ENCODE measurements around the gene HNRNPA3.
"Not testable (repeated sequence)": the region's sequence is repeated elsewhere in the genome, so short reads cannot be mapped to it uniquely, and the experiment has no call there.

HNRNPA3 gene

GRCh38 chr2:177219787-177220186 is 7.2 kb downstream of the HNRNPA3 start:
- H3K36me3 ChIP-seq (ENCODE audit: control insufficient read depth in 4 of 4, insufficient read depth in 4 of 4, low read length in 3 of 4): peaks cover 31 to 65% (median 51%) of the 10 kb centered on the region in 4 experiments
- H3K4me1 ChIP-seq (ENCODE audit: control extremely low read depth in 1 of 4, control insufficient read depth in 4 of 4, insufficient read depth in 4 of 4, low read length in 3 of 4); H3K9me3 ChIP-seq (ENCODE audit: control extremely low read depth in 1 of 5, control insufficient read depth in 4 of 5, insufficient read depth in 2 of 5, low read depth in 1 of 5, low read length in 4 of 5); H3K4me3 ChIP-seq (ENCODE audit: control insufficient read depth in 1 of 7, extremely low read depth in 1 of 7, insufficient read depth in 4 of 7, low read depth in 2 of 7, low read length in 6 of 7); H3K27me3 ChIP-seq (replicated peaks in 2 of 5; ENCODE audit: control insufficient read depth in 4 of 5, insufficient read depth in 5 of 5, low read length in 4 of 5); H3K27ac ChIP-seq (ENCODE audit: insufficient read depth in 1 of 2, low read depth in 1 of 2, low read length in 2 of 2, poor library complexity in 1 of 2, severe bottlenecking in 2 of 2); CTCF ChIA-PET; POLR2A ChIA-PET: not testable (repeated sequence)
- peak in 1 of 3 donors; percentile 2 for DNase-seq
- WGBS (ENCODE audit: insufficient coverage): no CpG with 5 or more reads among the region's 2 CpGs

- H3K4me3 ChIP-seq (ENCODE audit: control insufficient read depth in 1 of 7, extremely low read depth in 1 of 7, insufficient read depth in 4 of 7, low read depth in 2 of 7, low read length in 6 of 7): no peak overlapping the region
- peaks cover 25 to 53% (median 41%) of the 10 kb centered on the region in 4 experiments for H3K36me3 ChIP-seq (ENCODE audit: control insufficient read depth in 4 of 4, insufficient read depth in 4 of 4, low read length in 3 of 4)
- no peaks in the 10 kb centered on the region for H3K9me3 ChIP-seq (ENCODE audit: control extremely low read depth in 1 of 5, control insufficient read depth in 4 of 5, insufficient read depth in 2 of 5, low read depth in 1 of 5, low read length in 4 of 5)
- WGBS (ENCODE audit: insufficient coverage): 93% methylated on average over 2 of the region's 3 CpGs
- no peaks in the 10 kb centered on the region for H3K27me3 ChIP-seq (replicated peaks in 2 of 5; ENCODE audit: control insufficient read depth in 4 of 5, insufficient read depth in 5 of 5, low read length in 4 of 5)
- DNase-seq: no peak
- POLR2A ChIA-PET: interaction anchor here (1.0 to 1.6 kb wide), 3 partner anchors 9 to 43 kb away, joined by 3 to 5 read pairs (median 4); partner anchors contain the start of genes HNRNPA3 and NFE2L2
- CTCF ChIA-PET: interaction anchor here (0.6 to 1.5 kb wide), 8 partner anchors 10 to 106 kb away, joined by 3 to 6 read pairs (median 3); no protein-coding TSS in a partner anchor
- H3K4me1 ChIP-seq (ENCODE audit: control extremely low read depth in 1 of 4, control insufficient read depth in 4 of 4, insufficient read depth in 4 of 4, low read length in 3 of 4): no peaks in the 10 kb centered on the region
- H3K27ac ChIP-seq (ENCODE audit: insufficient read depth in 1 of 2, low read depth in 1 of 2, low read length in 2 of 2, poor library complexity in 1 of 2, severe bottlenecking in 2 of 2): no peak overlapping the region
Measured at GRCh38 chr2:177221534-177221933, 8.9 kb downstream of the HNRNPA3 start.

GRCh38 chr2:177221970-177222369 is 9.4 kb downstream of the HNRNPA3 start:
- peaks cover 21 to 48% (median 39%) of the 10 kb centered on the region in 4 experiments for H3K36me3 ChIP-seq (ENCODE audit: control insufficient read depth in 4 of 4, insufficient read depth in 4 of 4, low read length in 3 of 4)
- H3K27me3 ChIP-seq (replicated peaks in 2 of 5; ENCODE audit: control insufficient read depth in 4 of 5, insufficient read depth in 5 of 5, low read length in 4 of 5): no peaks in the 10 kb centered on the region
- POLR2A ChIA-PET: interaction anchor here (0.6 to 1.6 kb wide), 4 partner anchors 9 to 43 kb away, joined by 3 to 5 read pairs (median 4); partner anchors contain the start of genes HNRNPA3 and NFE2L2
- DNase-seq: no peak
- WGBS (ENCODE audit: insufficient coverage): 100% methylated on average over 1 of the region's 3 CpGs
- no peaks in the 10 kb centered on the region for H3K9me3 ChIP-seq (ENCODE audit: control extremely low read depth in 1 of 5, control insufficient read depth in 4 of 5, insufficient read depth in 2 of 5, low read depth in 1 of 5, low read length in 4 of 5)
- no peak overlapping the region for H3K4me3 ChIP-seq (ENCODE audit: control insufficient read depth in 1 of 7, extremely low read depth in 1 of 7, insufficient read depth in 4 of 7, low read depth in 2 of 7, low read length in 6 of 7)
- no peak overlapping the region for H3K27ac ChIP-seq (ENCODE audit: insufficient read depth in 1 of 2, low read depth in 1 of 2, low read length in 2 of 2, poor library complexity in 1 of 2, severe bottlenecking in 2 of 2)
- H3K4me1 ChIP-seq (ENCODE audit: control extremely low read depth in 1 of 4, control insufficient read depth in 4 of 4, insufficient read depth in 4 of 4, low read length in 3 of 4): peaks cover 0 to 3% (median under 1%) of the 10 kb centered on the region in 4 experiments
- CTCF ChIA-PET: interaction anchor here (0.6 to 1.5 kb wide), 8 partner anchors 9 to 105 kb away, joined by 3 to 6 read pairs (median 3); no protein-coding TSS in a partner anchor

- H3K27me3 ChIP-seq (replicated peaks in 2 of 5; ENCODE audit: control insufficient read depth in 4 of 5, insufficient read depth in 5 of 5, low read length in 4 of 5); H3K4me3 ChIP-seq (ENCODE audit: control insufficient read depth in 1 of 7, extremely low read depth in 1 of 7, insufficient read depth in 4 of 7, low read depth in 2 of 7, low read length in 6 of 7); CTCF ChIA-PET; DNase-seq; H3K27ac ChIP-seq (ENCODE audit: insufficient read depth in 1 of 2, low read depth in 1 of 2, low read length in 2 of 2, poor library complexity in 1 of 2, severe bottlenecking in 2 of 2); H3K9me3 ChIP-seq (ENCODE audit: control extremely low read depth in 1 of 5, control insufficient read depth in 4 of 5, insufficient read depth in 2 of 5, low read depth in 1 of 5, low read length in 4 of 5): not testable (repeated sequence)
- POLR2A ChIA-PET: interaction anchor here (0.7 kb wide), 1 partner anchor 37 kb away, joined by 4 read pairs; no protein-coding TSS in a partner anchor
- H3K36me3 ChIP-seq (ENCODE audit: control insufficient read depth in 4 of 4, insufficient read depth in 4 of 4, low read length in 3 of 4): peaks cover 19 to 36% (median 30%) of the 10 kb centered on the region in 4 experiments
- peaks cover 0 to 10% (median 4%) of the 10 kb centered on the region in 4 experiments for H3K4me1 ChIP-seq (ENCODE audit: control extremely low read depth in 1 of 4, control insufficient read depth in 4 of 4, insufficient read depth in 4 of 4, low read length in 3 of 4)
Measured at GRCh38 chr2:177223436-177223835, 10.8 kb downstream of the HNRNPA3 start.

DNA sequence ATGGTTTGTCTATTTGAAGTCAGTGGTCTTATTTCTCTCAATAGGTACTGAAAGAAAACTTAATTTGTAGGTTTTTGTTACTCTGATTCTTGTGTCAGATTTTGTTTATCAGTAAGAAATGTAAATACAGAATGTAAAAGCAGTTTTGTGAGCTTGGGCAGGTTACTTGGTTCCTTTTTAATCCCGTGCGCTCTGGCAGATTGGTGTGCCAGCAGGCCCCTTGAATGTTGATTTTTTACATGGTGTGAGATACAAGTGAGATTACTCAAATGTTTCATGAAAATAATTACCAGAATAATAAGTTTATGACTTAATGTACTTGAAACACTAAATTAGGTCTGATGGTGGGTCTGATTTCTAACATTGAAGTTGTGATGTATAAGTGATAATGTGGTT is 13.4 kb downstream of the HNRNPA3 start:
- H3K4me3 ChIP-seq (ENCODE audit: control insufficient read depth in 1 of 7, extremely low read depth in 1 of 7, insufficient read depth in 4 of 7, low read depth in 2 of 7, low read length in 6 of 7): no peak overlapping the region
- no CpG with 5 or more reads among the region's 2 CpGs for WGBS (ENCODE audit: insufficient coverage)
- POLR2A ChIA-PET: interaction anchor here (0.7 to 2.1 kb wide), 6 partner anchors 11 to 189 kb away, joined by 4 to 9 read pairs (median 6); partner anchors contain the start of genes HNRNPA3 and NFE2L2
- no peak overlapping the region for H3K27ac ChIP-seq (ENCODE audit: insufficient read depth in 1 of 2, low read depth in 1 of 2, low read length in 2 of 2, poor library complexity in 1 of 2, severe bottlenecking in 2 of 2)
- DNase-seq: no peak
- H3K27me3 ChIP-seq (replicated peaks in 2 of 5; ENCODE audit: control insufficient read depth in 4 of 5, insufficient read depth in 5 of 5, low read length in 4 of 5): no peaks in the 10 kb centered on the region
- CTCF ChIA-PET: interaction anchor here (1.4 to 4.6 kb wide), 4 partner anchors 9 to 193 kb away, joined by 3 to 21 read pairs (median 4); partner anchors contain the start of gene NFE2L2
- no peaks in the 10 kb centered on the region for H3K9me3 ChIP-seq (ENCODE audit: control extremely low read depth in 1 of 5, control insufficient read depth in 4 of 5, insufficient read depth in 2 of 5, low read depth in 1 of 5, low read length in 4 of 5)
- H3K4me1 ChIP-seq (ENCODE audit: control extremely low read depth in 1 of 4, control insufficient read depth in 4 of 4, insufficient read depth in 4 of 4, low read length in 3 of 4): peaks cover 0 to 10% (median 4%) of the 10 kb centered on the region in 4 experiments
- peaks cover 9 to 45% (median 30%) of the 10 kb centered on the region in 4 experiments for H3K36me3 ChIP-seq (ENCODE audit: control insufficient read depth in 4 of 4, insufficient read depth in 4 of 4, low read length in 3 of 4)

GRCh38 chr2:177229442-177230242 is 17.0 kb downstream of the HNRNPA3 start:
- no peak for DNase-seq
- peaks cover 0 to 10% (median 4%) of the 10 kb centered on the region in 4 experiments for H3K4me1 ChIP-seq (ENCODE audit: control extremely low read depth in 1 of 4, control insufficient read depth in 4 of 4, insufficient read depth in 4 of 4, low read length in 3 of 4)
- H3K9me3 ChIP-seq (ENCODE audit: control extremely low read depth in 1 of 5, control insufficient read depth in 4 of 5, insufficient read depth in 2 of 5, low read depth in 1 of 5, low read length in 4 of 5): no peaks in the 10 kb centered on the region
- no peak overlapping the region for H3K27ac ChIP-seq (ENCODE audit: insufficient read depth in 1 of 2, low read depth in 1 of 2, low read length in 2 of 2, poor library complexity in 1 of 2, severe bottlenecking in 2 of 2)
- no peak overlapping the region for H3K4me3 ChIP-seq (ENCODE audit: control insufficient read depth in 1 of 7, extremely low read depth in 1 of 7, insufficient read depth in 4 of 7, low read depth in 2 of 7, low read length in 6 of 7)
- ChIA-PET CTCF (interaction anchor here (1.0 to 3.1 kb wide), 3 partner anchors 11 to 58 kb away, joined by 3 to 15 read pairs (median 3); no protein-coding TSS in a partner anchor), POLR2A (interaction anchor here (1.3 kb wide), 1 partner anchor 8 kb away, joined by 3 read pairs; no protein-coding TSS in a partner anchor)
- WGBS (ENCODE audit: insufficient coverage): 98% methylated on average over 6 of the region's 8 CpGs
- H3K36me3 ChIP-seq (ENCODE audit: control insufficient read depth in 4 of 4, insufficient read depth in 4 of 4, low read length in 3 of 4): peaks cover 8 to 61% (median 34%) of the 10 kb centered on the region in 4 experiments
- no peaks in the 10 kb centered on the region for H3K27me3 ChIP-seq (replicated peaks in 2 of 5; ENCODE audit: control insufficient read depth in 4 of 5, insufficient read depth in 5 of 5, low read length in 4 of 5)
